B cell (primary cell): ENCODE results near the gene SLC7A11. TPM values are rescaled to one million over a fixed set of nuclear protein-coding genes. Genes with fewer than 3 reads are reported as not detected.

ENCODE experiments used
- ATAC-seq: fragments of 200-7000 bp; cut with Tn5 transposase; one replicate; pipeline ENCODE4 v1.10.0; 2021; ENCODE audit warnings: low read depth, mild to moderate bottlenecking, moderate number of reproducible peaks, moderate library complexity
- CTCF ChIA-PET: fragments of 350-600 bp; sonication (Branson Sonifier 250); formaldehyde crosslinking; loops from one replicate; lab custom pipeline; 2021; ENCODE audit warnings: antibody characterized with exemption, inconsistent platforms; lab: Charles Lee
- POLR2A ChIA-PET: fragments of 350-600 bp; sonication (Branson Sonifier 250); formaldehyde crosslinking; loops from one replicate; lab custom pipeline; 2021; ENCODE audit warnings: antibody characterized with exemption; lab: Charles Lee
- DNase-seq: peaks from one replicate; pipeline ENCODE4 v3.0.0; 2013
- H2AFZ ChIP-seq: 2 replicates; pipeline ENCODE4 v1.6.1; 2012; ENCODE audit warnings: mild to moderate bottlenecking, low read depth, low read length; ENCODE audit not compliant: insufficient read depth, poor library complexity, severe bottlenecking
- H3K27ac ChIP-seq, 2 donors: 1 replicate in 1 of 2; 2 replicates in 1 of 2; pipeline ENCODE4 v1.5.1; 2012 to 2013; ENCODE audit warnings: low read length in 2 of 2, mild to moderate bottlenecking in 2 of 2, moderate library complexity in 1 of 2
- H3K27me3 ChIP-seq, 4 experiments: fragments of 200-600 bp in 1 of 4; sonication (generic) in 1 of 4; replicated peaks in 1 of 4; 1 replicate in 2 of 4; 2 replicates in 2 of 4; pipeline versions ENCODE4 v1.6.1 to v1.7.0; 2013 to 2016; ENCODE audit warnings: low read length in 3 of 4, mild to moderate bottlenecking in 2 of 4, mixed read lengths in 1 of 4, moderate library complexity in 1 of 4; ENCODE audit not compliant: insufficient read depth in 4 of 4, control insufficient read depth in 3 of 4; ENCODE audit errors: control extremely low read depth in 1 of 4
- H3K36me3 ChIP-seq, 2 experiments: replicated peaks in 1 of 2; 1 replicate in 1 of 2; 2 replicates in 1 of 2; pipeline versions ENCODE4 v1.6.1 to v1.7.1; 2013; ENCODE audit warnings: low read length in 1 of 2; ENCODE audit not compliant: insufficient read depth in 2 of 2, control insufficient read depth in 1 of 2; ENCODE audit errors: control extremely low read depth in 1 of 2, extremely low read depth in 1 of 2
- H3K4me1 ChIP-seq, 2 donors: fragments of 200-600 bp in 1 of 2; sonication (generic) in 1 of 2; 1 replicate in 1 of 2; 2 replicates in 1 of 2; pipeline versions ENCODE4 v1.5.1 to v1.6.1; 2013 to 2017; ENCODE audit warnings: low read length in 2 of 2; ENCODE audit not compliant: control insufficient read depth in 2 of 2, insufficient read depth in 2 of 2
- H3K4me2 ChIP-seq: replicated peaks from 2 replicates; pipeline ENCODE3; 2012; ENCODE audit warnings: mild to moderate bottlenecking, low read depth, low read length; ENCODE audit not compliant: poor library complexity, severe bottlenecking
- H3K4me3 ChIP-seq, 5 experiments: fragments of 200-600 bp in 1 of 5; sonication (generic) in 1 of 5; 1 replicate in 3 of 5; 2 replicates in 2 of 5; pipeline versions ENCODE4 v1.5.1 to v1.7.0; 2011 to 2016; ENCODE audit warnings: low read length in 4 of 5, mild to moderate bottlenecking in 4 of 5, low read depth in 2 of 5, control low read depth in 1 of 5, moderate library complexity in 1 of 5; ENCODE audit not compliant: insufficient read depth in 1 of 5; ENCODE audit errors: control extremely low read depth in 1 of 5, extremely low read depth in 1 of 5
- H3K79me2 ChIP-seq: fragments of 200-600 bp; sonication (generic); one replicate; pipeline ENCODE4 v1.6.0; 2016; ENCODE audit warnings: low read length; ENCODE audit not compliant: control insufficient read depth, insufficient read depth
- H3K9ac ChIP-seq: fragments of 200-600 bp; sonication (generic); 2 replicates; pipeline ENCODE4 v1.6.1; 2017; ENCODE audit warnings: mild to moderate bottlenecking, low read length, moderate library complexity
- H3K9me3 ChIP-seq, 3 donors: one replicate each; pipeline versions ENCODE4 v1.6.1 to v1.7.1; 2013; ENCODE audit warnings: low read length in 2 of 3; ENCODE audit not compliant: control insufficient read depth in 2 of 3, insufficient read depth in 1 of 3; ENCODE audit errors: control extremely low read depth in 1 of 3
- H4K20me1 ChIP-seq: 2 replicates; pipeline ENCODE4 v1.6.0; 2012; ENCODE audit warnings: mild to moderate bottlenecking, low read length; ENCODE audit not compliant: insufficient read depth, control insufficient read depth, poor library complexity, severe bottlenecking
- H3K27ac Mint-ChIP-seq: one replicate; pipeline ENCODE4 v1.8.0; 2021; ENCODE audit warnings: mixed read lengths
- H3K27me3 Mint-ChIP-seq: one replicate; pipeline ENCODE4 v1.8.0; 2021; ENCODE audit warnings: mixed read lengths
- H3K4me1 Mint-ChIP-seq: one replicate; pipeline ENCODE4 v1.8.0; 2021; ENCODE audit warnings: mixed read lengths
- H3K4me3 Mint-ChIP-seq: one replicate; pipeline ENCODE4 v1.8.0; 2021; ENCODE audit warnings: mixed read lengths
- H3K9me3 Mint-ChIP-seq: one replicate; pipeline ENCODE4 v1.8.0; 2022; ENCODE audit warnings: mixed read lengths; ENCODE audit not compliant: insufficient read depth
- CTCF ChIP-seq: fragments of 200-600 bp; IDR thresholded peaks from one replicate; pipeline ENCODE4 v1.8.0; 2022; ENCODE audit warnings: antibody characterized with exemption, mild to moderate bottlenecking
- EZH2 ChIP-seq: IDR thresholded peaks from 2 replicates; pipeline ENCODE4 v1.6.1; 2012; ENCODE audit warnings: borderline replicate concordance, low read depth, mild to moderate bottlenecking, moderate library complexity, low read length; ENCODE audit not compliant: insufficient read depth, poor library complexity, severe bottlenecking
- WGBS: methylation state at CpG from one replicate; pipeline ENCODE4 v1.1.5; 2013; ENCODE audit warnings: missing lambda C conversion rate; ENCODE audit not compliant: insufficient coverage; 5-methylcytosine and 5-hydroxymethylcytosine counted together
- intact Hi-C: fragments of 100-400 bp; cut with micrococcal nuclease; formaldehyde crosslinking; loops from one replicate; pipeline ENCODE4 v1.10.0; 2022
- polyA plus RNA-seq: library from polyadenylated mRNA; depleted of rRNA; stranded (reverse); fragments of >200 nt; gene quantifications from 2 replicates; pipeline ENCODE4 v1.2.3, GENCODE V29; 2012
- total RNA-seq, 2 donors: library from RNA; stranded (reverse); fragments of 120-200 nt in 1 of 2; gene quantifications; 1 replicate in 1 of 2; 2 replicates in 1 of 2; pipeline versions ENCODE4 v1.2.3 to v1.2.4, GENCODE V29; 2013 to 2022

Gene SLC7A11
- total and polyA plus RNA-seq, 2 donors (not counting 1 experiment from before 2014, with no cell fraction given) = 0.01 to 0.22 TPM

GRCh38 chr4:138200236-138200590 lies 41.9 kb downstream of the SLC7A11 start:
- POLR2A ChIA-PET = no interaction called here
- Histone ChIP-seq H3K4me1 (no peaks in the 10 kb centered on the region), H3K27me3 (peaks cover 0 to 3% (median 0%) of the 10 kb centered on the region in 4 experiments), H3K9me3 (no peaks in the 10 kb centered on the region), H3K27ac (no peak overlapping the region), H3K36me3 (no peaks in the 10 kb centered on the region), H3K4me2 (no peak overlapping the region), H3K4me3 (no peak overlapping the region), H4K20me1 (no peaks in the 10 kb centered on the region), H3K9ac (no peak overlapping the region), H3K79me2 (no peaks in the 10 kb centered on the region), H2AFZ (no peak overlapping the region)
- ATAC-seq (no peak), DNase-seq (no peak)
- no peak overlapping the region for H3K4me3 Mint-ChIP-seq
- 58% methylated on average over 1 of the region's 1 CpG for WGBS
- H3K9me3 Mint-ChIP-seq = no peaks in the 10 kb centered on the region
- no peak overlapping the region for H3K27ac Mint-ChIP-seq
- peaks cover 2% of the 10 kb centered on the region for H3K4me1 Mint-ChIP-seq
- CTCF ChIA-PET = no interaction called here
- intact Hi-C loops = no loop called here
- H3K27me3 Mint-ChIP-seq = peaks cover 12% of the 10 kb centered on the region
- no peak for TF ChIP-seq EZH2
- no peak for TF ChIP-seq CTCF

GRCh38 chr4:138199568-138200235 lies 42.4 kb downstream of the SLC7A11 start:
- Histone ChIP-seq H3K4me2 (no peak overlapping the region), H3K79me2 (no peaks in the 10 kb centered on the region), H3K27ac (no peak overlapping the region), H2AFZ (no peak overlapping the region), H3K27me3 (peaks cover 0 to 3% (median 0%) of the 10 kb centered on the region in 4 experiments), H3K4me3 (no peak overlapping the region), H3K36me3 (no peaks in the 10 kb centered on the region), H3K9ac (no peak overlapping the region), H3K4me1 (no peaks in the 10 kb centered on the region), H4K20me1 (no peaks in the 10 kb centered on the region), H3K9me3 (no peaks in the 10 kb centered on the region)
- 80% methylated on average over 4 of the region's 5 CpGs for WGBS
- Mint-ChIP-seq H3K4me3 (no peak overlapping the region), H3K27ac (no peak overlapping the region), H3K4me1 (peaks cover 2% of the 10 kb centered on the region), H3K27me3 (peaks cover 15% of the 10 kb centered on the region), H3K9me3 (no peaks in the 10 kb centered on the region)
- TF ChIP-seq CTCF = no peak
- no peak for TF ChIP-seq EZH2
- no peak for DNase-seq
- POLR2A ChIA-PET = no interaction called here
- intact Hi-C loops = no loop called here
- CTCF ChIA-PET = interaction anchor here (0.6 kb wide), 1 partner anchor 82 kb away, joined by 3 read pairs; no protein-coding TSS in a partner anchor
- ATAC-seq = no peak
